Astrocyte (in vitro differentiated cells and primary cell): Measurements from ENCODE around the gene CHCHD3. TPM values are rescaled to one million over a fixed set of nuclear protein-coding genes. Genes with fewer than 3 reads are reported as not detected.
"Not testable (repeated sequence)": the region's sequence is repeated elsewhere in the genome, so short reads cannot be mapped to it uniquely, and the experiment has no call there.

Source experiments
- DNase-seq: peaks from one replicate; pipeline ENCODE4 v3.0.0-alpha.2; 2010; ENCODE audit warnings: low read depth
- FAIRE-seq: peaks from 2 replicates; lab custom pipeline; 2011; peaks lifted over from hg19 to GRCh38; lab: Jason Lieb, UNC
- H2AFZ ChIP-seq: 2 replicates; pipeline ENCODE4 v1.6.0; 2012; ENCODE audit warnings: low read depth, low read length, inconsistent platforms
- H3K27ac ChIP-seq: 2 replicates; pipeline ENCODE4 v1.5.1; 2011; ENCODE audit warnings: low read depth, low read length, inconsistent platforms
- H3K27me3 ChIP-seq: 2 replicates; pipeline ENCODE4 v1.6.0; 2011; ENCODE audit warnings: low read length, inconsistent platforms; ENCODE audit not compliant: insufficient read depth
- H3K36me3 ChIP-seq: 2 replicates; pipeline ENCODE4 v1.5.1; 2011; ENCODE audit warnings: low read length, inconsistent platforms; ENCODE audit not compliant: insufficient read depth
- H3K4me1 ChIP-seq: 2 replicates; pipeline ENCODE4 v1.5.1; 2011; ENCODE audit warnings: low read length, inconsistent platforms; ENCODE audit not compliant: insufficient read depth
- H3K4me2 ChIP-seq: 2 replicates; pipeline ENCODE4 v1.6.0; 2012; ENCODE audit warnings: low read length, inconsistent platforms
- H3K4me3 ChIP-seq: 2 replicates; pipeline ENCODE4 v1.5.1; 2011; ENCODE audit warnings: low read depth, mild to moderate bottlenecking, low read length, inconsistent platforms; ENCODE audit not compliant: insufficient read depth
- H3K79me2 ChIP-seq: 2 replicates; pipeline ENCODE4 v1.6.0; 2012; ENCODE audit warnings: mild to moderate bottlenecking, low read length, inconsistent platforms; ENCODE audit not compliant: insufficient read depth
- H3K9ac ChIP-seq: 2 replicates; pipeline ENCODE4 v1.6.0; 2012; ENCODE audit warnings: mild to moderate bottlenecking, low read length, inconsistent platforms
- H3K9me3 ChIP-seq: 2 replicates; pipeline ENCODE4 v1.5.1; 2012; ENCODE audit warnings: low read depth, mild to moderate bottlenecking, low read length, inconsistent platforms; ENCODE audit not compliant: insufficient read depth
- H4K20me1 ChIP-seq: 2 replicates; pipeline ENCODE4 v1.6.0; 2012; ENCODE audit warnings: low read length, inconsistent platforms; ENCODE audit not compliant: insufficient read depth
- H3K27ac Mint-ChIP-seq: one replicate; pipeline ENCODE4 v1.8.0; 2021; ENCODE audit warnings: mild to moderate bottlenecking, mixed read lengths; ENCODE audit not compliant: unreplicated experiment
- H3K27me3 Mint-ChIP-seq: one replicate; pipeline ENCODE4 v1.8.0; 2021; ENCODE audit warnings: low read depth, mixed read lengths; ENCODE audit not compliant: unreplicated experiment
- H3K36me3 Mint-ChIP-seq: one replicate; pipeline ENCODE4 v1.8.0; 2021; ENCODE audit warnings: low read depth, mixed read lengths; ENCODE audit not compliant: unreplicated experiment
- H3K4me1 Mint-ChIP-seq: one replicate; pipeline ENCODE4 v1.8.0; 2021; ENCODE audit warnings: low read depth, mixed read lengths; ENCODE audit not compliant: unreplicated experiment
- H3K4me3 Mint-ChIP-seq: one replicate; pipeline ENCODE4 v1.8.0; 2021; ENCODE audit warnings: mild to moderate bottlenecking, moderate library complexity, mixed read lengths; ENCODE audit not compliant: unreplicated experiment
- H3K9me3 Mint-ChIP-seq: one replicate; pipeline ENCODE4 v1.8.0; 2021; ENCODE audit warnings: mild to moderate bottlenecking, mixed read lengths; ENCODE audit not compliant: unreplicated experiment
- EZH2 ChIP-seq: IDR thresholded peaks from 2 replicates; pipeline ENCODE4 v1.6.1; 2012; ENCODE audit warnings: mild to moderate bottlenecking, low read length, inconsistent platforms; ENCODE audit not compliant: insufficient read depth
- total RNA-seq: library from RNA; stranded (reverse); gene quantifications from 2 replicates; pipeline ENCODE4 v1.2.1, GENCODE V29; 2021
- TF ChIP-seq, protein P1 (sequence below): IDR thresholded peaks from 2 replicates; pipeline ENCODE4 v1.5.1; 2011; ENCODE audit warnings: low read depth, mild to moderate bottlenecking, inconsistent platforms, low read length, moderate library complexity; ENCODE audit not compliant: insufficient read depth

Gene CHCHD3
- total RNA-seq, 1 donor from 2014 or later: 63.1 TPM

GRCh38 chr7:133040178-133040577 lies 41.7 kb downstream of the CHCHD3 start:
- H3K4me3 ChIP-seq: no peak overlapping the region
- no peak overlapping the region for H3K27ac Mint-ChIP-seq
- DNase-seq (no peak), FAIRE-seq (no peak)
- H3K27me3 Mint-ChIP-seq: no peaks in the 10 kb centered on the region
- peaks cover 5% of the 10 kb centered on the region for H3K4me1 Mint-ChIP-seq
- H3K36me3 ChIP-seq: no peaks in the 10 kb centered on the region
- H2AFZ ChIP-seq: no peak overlapping the region
- TF ChIP-seq, protein P1, sequence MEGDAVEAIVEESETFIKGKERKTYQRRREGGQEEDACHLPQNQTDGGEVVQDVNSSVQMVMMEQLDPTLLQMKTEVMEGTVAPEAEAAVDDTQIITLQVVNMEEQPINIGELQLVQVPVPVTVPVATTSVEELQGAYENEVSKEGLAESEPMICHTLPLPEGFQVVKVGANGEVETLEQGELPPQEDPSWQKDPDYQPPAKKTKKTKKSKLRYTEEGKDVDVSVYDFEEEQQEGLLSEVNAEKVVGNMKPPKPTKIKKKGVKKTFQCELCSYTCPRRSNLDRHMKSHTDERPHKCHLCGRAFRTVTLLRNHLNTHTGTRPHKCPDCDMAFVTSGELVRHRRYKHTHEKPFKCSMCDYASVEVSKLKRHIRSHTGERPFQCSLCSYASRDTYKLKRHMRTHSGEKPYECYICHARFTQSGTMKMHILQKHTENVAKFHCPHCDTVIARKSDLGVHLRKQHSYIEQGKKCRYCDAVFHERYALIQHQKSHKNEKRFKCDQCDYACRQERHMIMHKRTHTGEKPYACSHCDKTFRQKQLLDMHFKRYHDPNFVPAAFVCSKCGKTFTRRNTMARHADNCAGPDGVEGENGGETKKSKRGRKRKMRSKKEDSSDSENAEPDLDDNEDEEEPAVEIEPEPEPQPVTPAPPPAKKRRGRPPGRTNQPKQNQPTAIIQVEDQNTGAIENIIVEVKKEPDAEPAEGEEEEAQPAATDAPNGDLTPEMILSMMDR: no peak
- no peak for TF ChIP-seq EZH2
- no peak overlapping the region for H3K4me2 ChIP-seq
- H3K4me3 Mint-ChIP-seq: no peak overlapping the region
- no peaks in the 10 kb centered on the region for H3K4me1 ChIP-seq
- H3K9me3 ChIP-seq: no peaks in the 10 kb centered on the region
- H3K9me3 Mint-ChIP-seq: no peaks in the 10 kb centered on the region
- peaks cover 10% of the 10 kb centered on the region for H3K36me3 Mint-ChIP-seq
- H3K27ac ChIP-seq: no peak overlapping the region
- peaks cover 36% of the 10 kb centered on the region for H3K79me2 ChIP-seq
- H3K9ac ChIP-seq: no peak overlapping the region
- peaks cover 40% of the 10 kb centered on the region for H4K20me1 ChIP-seq
- H3K27me3 ChIP-seq: no peaks in the 10 kb centered on the region

DNA sequence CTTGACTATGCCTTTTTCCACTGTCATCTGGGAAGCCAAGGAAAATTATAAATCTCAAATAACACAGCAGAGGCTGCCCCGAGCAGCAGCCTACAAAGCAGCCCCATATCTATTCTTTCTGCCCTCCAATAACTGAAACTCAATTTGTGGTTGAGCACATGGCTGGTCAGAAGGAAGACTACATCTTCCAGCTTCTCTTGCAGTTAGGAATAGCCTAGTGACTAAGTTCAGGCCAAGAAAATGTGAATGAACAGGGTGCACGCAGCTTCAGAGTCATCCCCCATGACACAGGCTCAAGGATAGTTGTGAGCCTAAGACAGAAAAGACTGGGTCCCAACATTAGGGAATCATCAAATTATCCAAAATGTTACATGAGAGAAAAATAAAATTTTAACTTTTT lies 42.3 kb downstream of the CHCHD3 start:
- H3K4me2 ChIP-seq: no peak overlapping the region
- no peak overlapping the region for H2AFZ ChIP-seq
- no peak for FAIRE-seq
- peaks cover 34% of the 10 kb centered on the region for H3K79me2 ChIP-seq
- no peak overlapping the region for H3K27ac ChIP-seq
- no peak for DNase-seq
- H3K36me3 Mint-ChIP-seq: peaks cover 10% of the 10 kb centered on the region
- no peaks in the 10 kb centered on the region for H3K36me3 ChIP-seq
- no peak overlapping the region for H3K4me3 ChIP-seq
- H3K9me3 ChIP-seq: no peaks in the 10 kb centered on the region
- peaks cover 5% of the 10 kb centered on the region for H3K4me1 Mint-ChIP-seq
- H3K4me3 Mint-ChIP-seq: no peak overlapping the region
- H4K20me1 ChIP-seq: peaks cover 34% of the 10 kb centered on the region
- TF ChIP-seq, protein P1: no peak
- TF ChIP-seq EZH2: no peak
- H3K4me1 ChIP-seq: no peaks in the 10 kb centered on the region
- H3K9me3 Mint-ChIP-seq: no peaks in the 10 kb centered on the region
- H3K27ac Mint-ChIP-seq: no peak overlapping the region
- H3K27me3 Mint-ChIP-seq: no peaks in the 10 kb centered on the region
- H3K9ac ChIP-seq: no peak overlapping the region
- H3K27me3 ChIP-seq: no peaks in the 10 kb centered on the region

DNA sequence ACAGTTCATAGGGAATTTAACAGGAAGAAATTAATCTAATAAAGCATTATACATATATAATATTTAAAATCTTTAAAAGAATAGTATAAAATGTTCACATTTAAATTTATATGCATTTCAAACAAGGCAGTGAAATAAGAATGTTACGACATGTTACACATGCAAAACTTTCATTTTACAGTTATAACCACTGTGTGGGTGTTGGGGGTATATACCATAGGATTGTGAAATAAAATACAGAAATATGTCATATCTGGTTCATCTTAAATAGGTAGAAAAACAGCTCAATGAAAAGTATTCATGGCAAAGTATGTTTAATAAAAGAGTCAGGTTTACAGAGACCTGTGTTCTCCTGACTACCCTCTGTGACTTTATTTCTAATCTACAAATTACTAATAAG lies 45.6 kb downstream of the CHCHD3 start:
- peaks cover 22% of the 10 kb centered on the region for H3K79me2 ChIP-seq

DNA sequence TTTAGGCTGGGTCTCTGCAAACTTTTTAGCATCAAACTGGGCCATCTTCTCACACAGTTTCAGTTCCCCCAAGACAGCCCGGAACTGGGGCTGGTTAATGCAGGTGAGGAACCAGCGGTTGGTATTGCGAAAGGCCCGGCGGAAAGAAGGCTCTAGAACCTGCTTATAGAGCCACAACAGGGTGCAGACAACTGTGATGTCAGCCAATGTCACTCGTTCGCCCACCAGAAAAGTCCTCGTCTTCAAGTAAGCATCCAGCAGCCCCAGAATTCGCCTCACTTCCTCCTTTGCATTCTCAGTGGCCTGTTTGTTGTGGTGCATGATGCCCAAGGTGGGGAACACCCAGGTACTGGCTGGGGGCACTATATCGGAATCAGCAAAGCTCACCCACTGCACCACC lies 46.6 kb downstream of the CHCHD3 start:
- not testable (repeated sequence) for H3K9me3 Mint-ChIP-seq, H3K27me3 ChIP-seq, H3K27me3 Mint-ChIP-seq, H3K36me3 ChIP-seq, H3K9ac ChIP-seq, H3K4me1 ChIP-seq, H3K4me3 ChIP-seq, H3K27ac Mint-ChIP-seq, H3K4me2 ChIP-seq, H3K9me3 ChIP-seq, H3K27ac ChIP-seq, DNase-seq, H3K36me3 Mint-ChIP-seq, H2AFZ ChIP-seq, H3K4me1 Mint-ChIP-seq, FAIRE-seq, H3K4me3 Mint-ChIP-seq
- Histone ChIP-seq H4K20me1 (peaks cover 19% of the 10 kb centered on the region), H3K79me2 (peaks cover 17% of the 10 kb centered on the region)

More for the DNA sequence above, 45.6 kb downstream of the CHCHD3 start:
- no peaks in the 10 kb centered on the region for H3K27me3 ChIP-seq
- TF ChIP-seq, protein P1: no peak
- no peak for TF ChIP-seq EZH2
- H3K4me2 ChIP-seq: no peak overlapping the region
- Mint-ChIP-seq H3K4me1 (peaks cover 5% of the 10 kb centered on the region), H3K27ac (no peak overlapping the region), H3K9me3 (no peaks in the 10 kb centered on the region), H3K4me3 (no peak overlapping the region), H3K36me3 (peaks cover 5% of the 10 kb centered on the region), H3K27me3 (no peaks in the 10 kb centered on the region)
- no peaks in the 10 kb centered on the region for H3K9me3 ChIP-seq
- DNase-seq: no peak
- no peaks in the 10 kb centered on the region for H3K36me3 ChIP-seq
- H2AFZ ChIP-seq: no peak overlapping the region
- no peak for FAIRE-seq
- H3K27ac ChIP-seq: no peak overlapping the region
- H3K4me1 ChIP-seq: no peaks in the 10 kb centered on the region
- no peak overlapping the region for H3K4me3 ChIP-seq
- H4K20me1 ChIP-seq: peaks cover 21% of the 10 kb centered on the region
- H3K9ac ChIP-seq: no peak overlapping the region
